GM12875 (cell line): ENCODE results near the gene NADSYN1.
"Not testable (repeated sequence)": the region's sequence is repeated elsewhere in the genome, so short reads cannot be mapped to it uniquely, and the experiment has no call there.

Experiments used
- H3K4me3 ChIP-seq: one replicate; pipeline ENCODE4 v1.5.1; 2011; ENCODE audit warnings: low read depth, low read length, control low read depth
- CTCF ChIP-seq: IDR thresholded peaks from 2 replicates; pipeline ENCODE4 v1.5.1; 2011; ENCODE audit warnings: low read depth, mild to moderate bottlenecking, control low read depth, inconsistent platforms, low read length, moderate library complexity, borderline replicate concordance; ENCODE audit not compliant: insufficient read depth

NADSYN1 gene

GRCh38 chr11:71507102-71507501 lies 54.1 kb downstream of the NADSYN1 start:
- H3K4me3 ChIP-seq, result no peak overlapping the region
- TF ChIP-seq CTCF, result no peak

DNA sequence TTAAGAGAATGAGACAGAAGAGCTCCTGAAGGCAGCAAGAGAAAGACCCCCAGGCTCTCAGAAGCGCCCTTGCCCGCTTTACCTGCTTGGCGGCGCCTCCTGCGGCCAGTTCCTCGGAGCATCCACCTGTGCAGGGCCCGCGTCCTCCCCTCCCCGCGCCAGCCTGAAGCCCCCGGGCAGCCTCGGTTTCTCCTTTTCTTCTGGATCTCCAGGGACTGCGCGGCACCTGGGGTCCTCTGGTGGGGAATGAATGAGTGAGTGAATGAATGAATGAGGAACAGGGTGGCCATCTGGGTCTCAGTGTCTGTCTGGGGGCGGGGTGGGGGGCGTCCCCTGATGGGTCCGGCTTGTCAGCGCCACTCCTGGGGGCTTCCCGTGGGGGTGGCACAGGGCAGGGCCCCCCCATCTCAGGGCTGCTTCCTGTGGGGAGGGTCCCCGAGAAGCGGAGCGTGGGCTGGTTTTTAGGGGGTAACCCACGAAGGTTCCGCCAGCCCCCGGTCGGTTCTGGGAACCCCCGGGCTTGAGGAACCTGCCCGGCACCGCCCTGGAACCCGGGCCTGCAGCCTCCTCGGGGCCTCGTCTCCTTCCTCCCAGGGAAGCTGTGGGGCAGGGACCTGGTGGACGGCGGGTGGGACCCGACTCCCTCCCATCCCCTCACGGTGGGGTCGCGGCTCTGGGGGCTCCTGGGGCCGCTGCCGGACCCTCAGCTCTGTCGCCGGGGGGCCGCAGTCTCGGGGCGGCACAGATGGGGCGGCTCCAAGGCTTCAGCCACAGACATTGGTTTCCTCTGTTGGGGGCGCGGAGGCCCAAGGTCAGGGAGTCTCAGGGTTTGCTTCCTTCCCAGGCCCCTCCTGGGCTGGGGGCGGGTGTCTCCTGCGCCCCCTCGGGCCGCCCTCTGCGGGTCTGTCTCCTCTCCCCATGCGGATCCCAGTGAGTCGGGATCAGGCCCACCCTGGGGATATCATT lies 65.8 kb downstream of the NADSYN1 start:
- TF ChIP-seq CTCF, result no peak
- no peak overlapping the region for H3K4me3 ChIP-seq

DNA sequence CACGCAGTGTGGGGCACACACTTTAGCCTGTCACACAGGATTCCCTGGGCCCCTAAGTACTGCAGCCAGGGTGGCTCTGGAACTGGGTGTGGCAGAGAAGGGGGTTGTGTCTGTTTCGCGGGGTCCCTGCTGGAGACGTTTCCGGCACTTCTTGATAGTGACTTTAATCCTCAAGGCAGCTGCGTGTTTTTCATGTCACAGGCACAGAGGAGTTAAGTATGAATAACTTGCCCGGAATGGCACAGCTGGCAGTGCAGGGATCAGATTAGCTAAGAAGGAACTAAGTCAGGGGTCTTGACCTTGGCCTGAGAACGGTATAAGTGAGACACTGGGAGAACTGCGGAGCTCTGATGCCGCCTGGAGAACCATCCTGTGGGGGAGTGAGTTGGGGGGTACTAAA lies 66.5 kb downstream of the NADSYN1 start:
- no peak overlapping the region for H3K4me3 ChIP-seq
- TF ChIP-seq CTCF, result no peak

DNA sequence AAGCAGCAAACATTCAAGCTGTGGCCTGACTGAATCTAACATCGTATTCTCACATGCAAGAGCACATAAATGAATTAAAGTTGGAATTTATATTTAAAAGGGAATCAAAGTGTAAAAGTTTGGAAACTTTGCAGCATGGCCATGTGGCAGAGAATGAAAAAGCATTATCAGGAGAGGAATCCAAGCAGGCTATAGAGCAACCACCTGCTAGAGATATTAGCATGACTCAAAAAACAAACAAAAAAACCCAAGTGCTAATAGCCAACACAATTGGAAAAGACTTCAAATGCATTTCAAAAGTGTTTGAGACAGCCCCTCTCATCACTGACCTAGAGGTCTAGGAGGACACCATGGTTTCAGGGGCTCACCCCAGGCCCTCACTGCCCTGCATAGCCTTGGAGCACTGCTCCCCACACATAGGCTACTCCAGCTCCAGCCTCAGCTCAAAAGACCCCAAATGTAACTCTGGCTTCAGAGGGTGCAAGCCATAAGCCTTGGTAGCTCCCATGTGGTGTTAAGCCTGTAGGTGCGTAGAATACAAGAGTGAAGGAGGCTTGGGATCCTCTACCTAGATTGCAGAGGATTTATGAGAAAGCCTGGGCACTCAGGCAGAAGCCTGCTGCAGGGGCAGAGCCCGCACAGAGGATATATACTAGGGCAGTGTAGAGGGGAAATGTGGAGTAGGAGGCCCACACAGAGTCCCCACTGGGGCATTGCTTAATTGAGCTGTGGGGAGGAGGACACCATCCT lies 72.4 kb downstream of the NADSYN1 start:
- no peak overlapping the region for H3K4me3 ChIP-seq
- no peak for TF ChIP-seq CTCF

- TF ChIP-seq CTCF, result no peak
- H3K4me3 ChIP-seq, result no peak overlapping the region
These were observed 73.0 kb downstream of the NADSYN1 start for GRCh38 chr11:71525938-71526495.

DNA sequence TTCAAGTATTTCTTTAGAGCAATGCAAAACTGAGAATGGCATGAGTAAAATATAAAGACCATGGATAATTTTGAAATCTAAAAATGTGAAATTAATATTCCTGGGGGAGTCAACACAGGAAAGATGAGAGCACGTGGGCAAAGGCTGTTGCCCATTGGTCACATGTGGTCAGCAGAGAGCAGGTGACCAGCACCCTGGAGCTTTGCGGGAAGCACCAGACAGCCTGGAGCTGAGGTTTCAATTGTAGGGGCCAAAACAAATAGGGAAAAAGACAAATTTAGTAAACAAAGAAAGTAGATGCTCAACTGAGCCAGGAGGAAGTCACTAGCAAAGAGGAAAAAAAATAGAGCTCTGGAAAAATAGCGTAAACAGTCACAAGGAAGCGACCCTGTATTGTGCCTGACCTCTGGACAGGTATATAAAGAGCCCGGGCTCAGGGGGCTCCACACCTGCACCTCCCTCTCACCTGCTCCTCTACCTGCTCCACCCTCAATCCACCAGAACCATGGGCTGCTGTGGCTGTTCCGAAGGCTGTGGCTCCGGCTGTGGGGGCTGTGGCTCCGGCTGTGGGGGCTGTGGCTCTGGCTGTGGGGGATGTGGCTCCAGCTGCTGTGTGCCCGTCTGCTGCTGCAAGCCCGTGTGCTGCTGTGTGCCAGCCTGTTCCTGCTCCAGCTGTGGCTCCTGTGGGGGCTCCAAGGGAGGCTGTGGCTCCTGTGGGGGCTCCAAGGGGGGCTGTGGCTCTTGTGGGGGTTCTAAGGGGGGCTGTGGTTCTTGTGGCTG lies 74.0 kb downstream of the NADSYN1 start, which contains the start of gene KRTAP5-7:
Gene KRTAP5-7 (plus strand): TSS at position 472 of the 780 bp plus-strand sequence. CDS start 34 bp downstream, at position 506.
- not testable (repeated sequence) for H3K4me3 ChIP-seq
